SK-N-SH treated with all-trans-retinoic acid at 6 μM for 48 hours (cell line): ENCODE results near the gene ZNF770.

Experiments
- ATAC-seq: fragments of 200-7000 bp; cut with Tn5 transposase; 3 replicates; pipeline ENCODE4 v1.9.1; 2020; ENCODE audit warnings: mild to moderate bottlenecking, moderate library complexity
- ARNTL ChIP-seq: fragments of 450-650 bp; formaldehyde crosslinking; IDR thresholded peaks from 2 replicates; pipeline ENCODE4 v1.5.0; 2020; ENCODE audit warnings: low read depth, mild to moderate bottlenecking, moderate library complexity, borderline replicate concordance
- BACH2 ChIP-seq: fragments of 250-450 bp; sonication (Bioruptor Pico); IDR thresholded peaks from 2 replicates; pipeline ENCODE4 v1.9.0; 2021; ENCODE audit warnings: mild to moderate bottlenecking, borderline replicate concordance
- CREB5 ChIP-seq: fragments of 250-450 bp; sonication (Bioruptor Pico); IDR thresholded peaks from 2 replicates; pipeline ENCODE4 v1.5.1; 2020; ENCODE audit warnings: low read depth, mild to moderate bottlenecking, moderate library complexity
- CSDC2 ChIP-seq: fragments of 250-450 bp; sonication (Bioruptor Pico); IDR thresholded peaks from 2 replicates; pipeline ENCODE4 v1.5.0; 2020; ENCODE audit warnings: mild to moderate bottlenecking, moderate library complexity
- CSRNP3 ChIP-seq: fragments of 250-450 bp; sonication (Bioruptor Pico); IDR thresholded peaks from 2 replicates; pipeline ENCODE4 v1.5.1; 2021; ENCODE audit warnings: mild to moderate bottlenecking, moderate library complexity
- ESRRG ChIP-seq: fragments of 250-450 bp; sonication (Bioruptor Pico); IDR thresholded peaks from 2 replicates; pipeline ENCODE4 v1.6.1; 2021; ENCODE audit warnings: mild to moderate bottlenecking
- GLIS3 ChIP-seq: fragments of 250-450 bp; sonication (Bioruptor Pico); IDR thresholded peaks from 2 replicates; pipeline ENCODE4 v1.5.0; 2020; ENCODE audit warnings: mild to moderate bottlenecking, moderate library complexity
- ISL1 ChIP-seq: fragments of 250-450 bp; sonication (Bioruptor Pico); IDR thresholded peaks from 2 replicates; pipeline ENCODE4 v2.1.2; 2022; ENCODE audit warnings: mild to moderate bottlenecking, moderate library complexity
- PATZ1 ChIP-seq: fragments of 250-450 bp; sonication (Bioruptor Pico); IDR thresholded peaks from 2 replicates; pipeline ENCODE4 v1.8.0; 2020; ENCODE audit warnings: mild to moderate bottlenecking, moderate library complexity, borderline replicate concordance
- POU6F1 ChIP-seq: fragments of 250-450 bp; sonication (Bioruptor Pico); IDR thresholded peaks from 2 replicates; pipeline ENCODE4 v1.8.0; 2021; ENCODE audit warnings: low read depth, mild to moderate bottlenecking, moderate library complexity, borderline replicate concordance
- RARB ChIP-seq: fragments of 250-450 bp; sonication (Bioruptor Pico); IDR thresholded peaks from 2 replicates; pipeline ENCODE4 v1.8.0; 2021; ENCODE audit warnings: mild to moderate bottlenecking, moderate library complexity
- SNAI2 ChIP-seq: fragments of 250-450 bp; sonication (Bioruptor Pico); IDR thresholded peaks from 2 replicates; pipeline ENCODE4 v1.5.0; 2020; ENCODE audit warnings: mild to moderate bottlenecking, moderate library complexity
- TCF4 ChIP-seq: fragments of 250-450 bp; sonication (Bioruptor Pico); IDR thresholded peaks from 2 replicates; pipeline ENCODE4 v1.8.0; 2021; ENCODE audit warnings: mild to moderate bottlenecking, moderate library complexity, borderline replicate concordance
- TOX ChIP-seq: fragments of 250-450 bp; sonication (Bioruptor Pico); IDR thresholded peaks from 2 replicates; pipeline ENCODE4 v1.8.0; 2021; ENCODE audit warnings: mild to moderate bottlenecking, moderate library complexity, borderline replicate concordance
- TSHZ2 ChIP-seq: fragments of 250-450 bp; sonication (Bioruptor Pico); IDR thresholded peaks from 2 replicates; pipeline ENCODE4 v1.5.0; 2020; ENCODE audit warnings: mild to moderate bottlenecking, moderate library complexity
- ZFP3 ChIP-seq: fragments of 250-450 bp; sonication (Bioruptor Pico); IDR thresholded peaks from 2 replicates; pipeline ENCODE4 v1.5.0; 2020; ENCODE audit warnings: mild to moderate bottlenecking, moderate library complexity
- ZFP30 ChIP-seq: fragments of 450-650 bp; formaldehyde crosslinking; IDR thresholded peaks from 2 replicates; pipeline ENCODE4 v1.5.0; 2022; ENCODE audit warnings: mild to moderate bottlenecking, moderate library complexity
- ZNF565 ChIP-seq: fragments of 450-650 bp; formaldehyde crosslinking; conservative IDR thresholded peaks from 2 replicates; pipeline ENCODE4 v1.5.0; 2020; ENCODE audit warnings: low read depth, mild to moderate bottlenecking, moderate library complexity

ZNF770 gene

GRCh38 chr15:34986771-34987480, 1.2 kb downstream of the ZNF770 start:
- ATAC-seq = no peak
- TF ChIP-seq CSRNP3 = no peak
- no peak for TF ChIP-seq TCF4 (CRISPR knock-in tag)
- no peak for TF ChIP-seq POU6F1
- TF ChIP-seq CREB5 (CRISPR knock-in tag) = no peak
- TF ChIP-seq ISL1 (CRISPR knock-in tag) = no peak
- no peak for TF ChIP-seq BACH2 (CRISPR knock-in tag)
- no peak for TF ChIP-seq CSDC2 (CRISPR knock-in tag)
- no peak for TF ChIP-seq SNAI2 (CRISPR knock-in tag)
- TF ChIP-seq TSHZ2 (CRISPR knock-in tag) = no peak
- no peak for TF ChIP-seq ZFP30
- TF ChIP-seq PATZ1 (CRISPR knock-in tag) = no peak
- no peak for TF ChIP-seq TOX (CRISPR knock-in tag)
- TF ChIP-seq ESRRG (CRISPR knock-in tag) = no peak
- TF ChIP-seq ZNF565 = no peak
- TF ChIP-seq ARNTL (CRISPR knock-in tag) = no peak

GRCh38 chr15:34986326-34986725, 1.8 kb downstream of the ZNF770 start:
- ATAC-seq = no peak
- TF ChIP-seq ISL1 (CRISPR knock-in tag) = no peak
- TF ChIP-seq SNAI2 (CRISPR knock-in tag) = no peak
- TF ChIP-seq TSHZ2 (CRISPR knock-in tag) = no peak
- TF ChIP-seq CSRNP3 = no peak
- TF ChIP-seq POU6F1 = no peak
- TF ChIP-seq ZNF565 = no peak
- TF ChIP-seq ZFP3 (CRISPR knock-in tag) = no peak
- TF ChIP-seq ZFP30 = no peak
- TF ChIP-seq RARB (CRISPR knock-in tag) = no peak
- TF ChIP-seq GLIS3 (CRISPR knock-in tag) = no peak
- no peak for TF ChIP-seq ARNTL (CRISPR knock-in tag)
- TF ChIP-seq, all 23 proteins: peak for 0
